Measurements from ENCODE around the gene MRGPRG.

DNA sequence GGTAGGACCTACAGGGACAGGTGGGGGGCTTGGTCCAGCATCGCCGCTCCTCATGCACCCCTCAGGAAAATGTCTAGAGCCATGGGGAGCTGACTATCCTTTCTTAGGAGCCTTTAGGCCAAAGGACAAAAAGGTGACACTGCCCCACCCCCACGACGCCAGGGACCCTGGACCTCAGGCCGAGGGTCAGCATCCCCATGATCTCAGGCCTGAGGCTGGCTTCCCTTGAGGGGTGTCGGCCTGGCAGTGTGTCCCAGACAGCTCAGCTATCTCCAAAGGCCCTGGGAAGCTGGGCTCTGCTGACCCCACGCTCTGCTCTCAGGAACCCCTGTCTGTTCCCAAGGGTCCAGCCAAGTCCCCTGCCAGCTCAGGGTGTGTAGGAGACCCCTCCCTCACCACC is 16.3 kb downstream of the MRGPRG start:
- TF ChIP-seq, protein P1, sequence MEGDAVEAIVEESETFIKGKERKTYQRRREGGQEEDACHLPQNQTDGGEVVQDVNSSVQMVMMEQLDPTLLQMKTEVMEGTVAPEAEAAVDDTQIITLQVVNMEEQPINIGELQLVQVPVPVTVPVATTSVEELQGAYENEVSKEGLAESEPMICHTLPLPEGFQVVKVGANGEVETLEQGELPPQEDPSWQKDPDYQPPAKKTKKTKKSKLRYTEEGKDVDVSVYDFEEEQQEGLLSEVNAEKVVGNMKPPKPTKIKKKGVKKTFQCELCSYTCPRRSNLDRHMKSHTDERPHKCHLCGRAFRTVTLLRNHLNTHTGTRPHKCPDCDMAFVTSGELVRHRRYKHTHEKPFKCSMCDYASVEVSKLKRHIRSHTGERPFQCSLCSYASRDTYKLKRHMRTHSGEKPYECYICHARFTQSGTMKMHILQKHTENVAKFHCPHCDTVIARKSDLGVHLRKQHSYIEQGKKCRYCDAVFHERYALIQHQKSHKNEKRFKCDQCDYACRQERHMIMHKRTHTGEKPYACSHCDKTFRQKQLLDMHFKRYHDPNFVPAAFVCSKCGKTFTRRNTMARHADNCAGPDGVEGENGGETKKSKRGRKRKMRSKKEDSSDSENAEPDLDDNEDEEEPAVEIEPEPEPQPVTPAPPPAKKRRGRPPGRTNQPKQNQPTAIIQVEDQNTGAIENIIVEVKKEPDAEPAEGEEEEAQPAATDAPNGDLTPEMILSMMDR (conservative IDR thresholded peaks at IDR 0.05; ENCODE audit: low read length): no peak
- TF ChIP-seq EZH2phosphoT487 (IDR thresholded peaks at IDR 0.05; ENCODE audit: borderline replicate concordance): no peak

All from Loucy (cell line).